Measurements from ENCODE around the gene KCNMA1. TPM values are rescaled to one million over a fixed set of nuclear protein-coding genes. Genes with fewer than 3 reads are reported as not detected.
A peak's percentile ranks its signal among the peaks of the same experiment; 100 is the strongest.

The KCNMA1 gene
- total and polyA plus RNA-seq, 9 of the 15 experiments (the other 6 are each of a cell fraction or from before 2014, with no cell fraction given): 0.01 to 0.95 (median 0.15) TPM; not detected in 4

GRCh38 chr10:77297393-77297739 is 340.2 kb downstream of the KCNMA1 start:
- no peak overlapping the region for H3K4me3 ChIP-seq
- no peaks in the 10 kb centered on the region for H3K9me3 ChIP-seq (replicated peaks; ENCODE audit: control insufficient read depth, insufficient read depth, low read depth, low read length)
- no peak for ATAC-seq
- intact Hi-C loops (cut with micrococcal nuclease): no loop called here
- H3K27me3 ChIP-seq (ENCODE audit: control insufficient read depth in 2 of 2, insufficient read depth in 2 of 2, low read length in 2 of 2): peaks cover 0 to 6% of the 10 kb centered on the region in 2 experiments; a peak in 2 of 5 replicates
- in situ Hi-C loops (cut with MboI): no loop called here
- BruUV-seq (replicated peaks): no TSS peak
- no peak overlapping the region for H2AFZ ChIP-seq (ENCODE audit: low read depth, low read length)
- 0 out of 2 replicates have a peak, but pooled peaks cover 3% of the 10 kb centered on the region for H4K20me1 ChIP-seq (replicated peaks; ENCODE audit: control insufficient read depth, insufficient read depth, low read length)
- H3K9me1 ChIP-seq (ENCODE audit: control insufficient read depth, insufficient read depth, low read length): no peaks in the 10 kb centered on the region
- H3K9ac ChIP-seq (ENCODE audit: insufficient read depth in 1 of 2, low read depth in 2 of 2, low read length in 2 of 2): no peak overlapping the region
- FAIRE-seq: no peak
- H3K4me1 ChIP-seq (replicated peaks in 1 of 2; ENCODE audit: control insufficient read depth in 2 of 2, insufficient read depth in 2 of 2, low read length in 2 of 2): no peaks in the 10 kb centered on the region
- H3K4me2 ChIP-seq (ENCODE audit: insufficient read depth, low read length): no peak overlapping the region
- 20% methylated on average over 5 of the region's 5 CpGs for WGBS (ENCODE audit: insufficient coverage, low coverage, missing lambda C conversion rate)
- CTCF ChIA-PET (ENCODE audit: low intra/inter-chr PET ratio): no interaction called here
- no peaks in the 10 kb centered on the region for H3K79me2 ChIP-seq (ENCODE audit: control insufficient read depth, insufficient read depth, low read length)
- no peak overlapping the region for H3K27ac ChIP-seq (ENCODE audit: extremely low read depth, low read depth, low read length)
- no peak for DNase-seq (ENCODE audit: extremely low read depth in 1 of 4, low spot score in 3 of 4)
- H3K36me3 ChIP-seq (ENCODE audit: control insufficient read depth, insufficient read depth, low read length): no peaks in the 10 kb centered on the region
- POLR2A ChIA-PET: interaction anchor here (0.6 kb wide), 1 partner anchor 341 kb away, joined by 3 read pairs; no protein-coding TSS in a partner anchor
- TF ChIP-seq FOSL1 (tag; conservative IDR thresholded peaks at IDR 0.05) (peak; percentile 61), SIX5 (IDR thresholded peaks at IDR 0.05; ENCODE audit: borderline replicate concordance in 1 of 2, insufficient read depth in 1 of 2, low read depth in 1 of 2, low read length in 2 of 2) (no peak), ATF3 (IDR thresholded peaks at IDR 0.05) (0 out of 2 replicates have a peak, but pooled peaks have one; percentile 16), ATF3 (CRISPR knock-in tag; conservative IDR thresholded peaks at IDR 0.05) (no peak), JUND (IDR thresholded peaks at IDR 0.05; ENCODE audit: borderline replicate concordance, low read depth, low read length) (peak; percentile 50; the same call in 1 of the 2 replicates), JUND (tag; IDR thresholded peaks at IDR 0.05; ENCODE audit: borderline replicate concordance, low read depth, low read length) (peak; percentile 64; the same call in 2 of the 3 replicates), MAFF (IDR thresholded peaks at IDR 0.05; ENCODE audit: low read length) (peak; percentile 62; the same call in 1 of the 2 replicates), ZNF316 (IDR thresholded peaks at IDR 0.05) (peak; percentile 78), MEIS2 (IDR thresholded peaks at IDR 0.05; ENCODE audit: partially characterized antibody) (peak; percentile 76), NR4A1 (CRISPR knock-in tag; IDR thresholded peaks at IDR 0.05) (no peak), NR4A1 (tag; IDR thresholded peaks at IDR 0.05) (no peak), NFE2 (IDR thresholded peaks at IDR 0.05; ENCODE audit: low read depth) (peak; percentile 71), MAFG (tag; conservative IDR thresholded peaks at IDR 0.05) (peak; percentile 88), GTF2B (IDR thresholded peaks at IDR 0.05; ENCODE audit: extremely low read depth, insufficient read length) (no peak), PKNOX1 (IDR thresholded peaks at IDR 0.05) (peak; percentile 70), E2F1 (CRISPR knock-in tag; IDR thresholded peaks at IDR 0.05) (no peak)
